AG09309 (cell line): ENCODE results near the gene CERCAM.

ENCODE experiments used
- DNase-seq: peaks from one replicate; pipeline ENCODE4 v3.0.0-alpha.2; 2010; ENCODE audit warnings: low read depth
- H3K4me3 ChIP-seq: 2 replicates; pipeline ENCODE4 v1.5.1; 2011; ENCODE audit warnings: mild to moderate bottlenecking, low read depth, low read length, moderate library complexity; ENCODE audit not compliant: control insufficient read depth
- CTCF ChIP-seq: IDR thresholded peaks from 2 replicates; pipeline ENCODE4 v1.5.1; 2011; ENCODE audit warnings: mild to moderate bottlenecking, low read depth, low read length, inconsistent platforms; ENCODE audit not compliant: insufficient read depth, control insufficient read depth; ENCODE audit errors: missing control alignments

Gene CERCAM

DNA sequence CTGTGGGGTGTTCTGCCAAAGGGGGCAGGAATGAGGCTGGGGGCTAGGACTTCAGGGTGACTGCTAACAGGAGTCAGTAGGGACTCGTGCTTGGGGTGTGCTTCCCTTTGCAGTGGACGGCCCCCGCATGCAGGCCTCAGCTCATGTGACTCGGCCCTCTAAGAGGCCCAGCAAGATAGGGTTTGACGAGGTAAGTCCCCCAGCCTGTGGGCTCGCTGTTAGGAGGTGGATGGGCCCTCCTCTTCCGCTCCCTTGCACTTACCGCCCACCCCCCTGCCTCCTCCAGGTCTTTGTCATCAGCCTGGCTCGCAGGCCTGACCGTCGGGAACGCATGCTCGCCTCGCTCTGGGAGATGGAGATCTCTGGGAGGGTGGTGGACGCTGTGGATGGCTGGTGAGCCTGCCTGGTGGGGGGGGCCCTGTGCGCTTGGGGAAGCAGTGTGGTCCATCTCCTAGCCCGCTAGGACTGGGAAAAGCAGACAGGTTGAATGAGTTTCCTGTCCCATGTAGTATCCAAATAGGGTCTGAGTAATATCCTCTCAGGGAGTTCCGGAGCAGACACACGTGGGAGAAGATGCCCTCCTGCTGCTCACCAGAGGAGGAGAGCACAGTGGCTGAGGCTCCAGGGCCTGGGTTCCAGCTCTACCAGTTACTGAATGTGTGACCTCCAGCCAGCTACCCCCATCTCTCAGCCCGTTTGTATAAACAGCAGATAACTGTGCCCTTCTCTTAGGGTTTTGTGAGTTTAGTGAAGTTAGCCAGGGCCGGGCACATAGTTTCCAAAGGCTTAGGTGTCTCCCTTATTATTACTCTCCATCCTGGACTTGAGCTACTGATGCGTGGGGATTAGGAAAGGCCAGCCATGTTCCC, 8.2 kb downstream of the CERCAM start:
- TF ChIP-seq CTCF = no peak
- DNase-seq = no peak

DNA sequence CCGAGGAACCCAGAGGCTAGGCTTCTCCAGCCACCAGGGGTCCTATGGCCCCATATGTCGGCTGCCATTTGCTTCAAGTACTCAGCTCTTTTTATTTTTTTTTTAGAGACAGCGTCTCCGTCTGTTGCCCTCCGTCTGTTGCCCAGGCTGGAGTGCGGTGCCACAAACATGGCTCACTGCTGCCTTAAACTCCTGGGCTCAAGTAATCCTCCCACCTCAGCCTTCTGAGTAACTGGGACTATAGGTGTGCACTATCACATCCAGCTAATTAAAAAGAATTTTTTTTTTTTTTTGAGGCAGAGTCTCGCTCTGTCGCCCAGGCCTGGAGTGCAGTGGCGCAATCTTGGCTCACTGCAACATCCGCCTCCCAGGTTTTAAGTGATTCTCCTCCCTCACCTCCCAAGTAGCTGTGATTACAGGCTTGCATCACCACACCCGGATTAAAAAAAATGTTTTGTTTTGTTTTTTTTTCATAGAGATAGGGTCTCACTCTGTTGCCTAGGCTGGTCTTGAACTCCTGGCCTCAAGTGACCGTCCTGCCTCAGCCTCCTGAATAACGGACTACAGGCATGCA, 8.9 kb downstream of the CERCAM start:
- TF ChIP-seq CTCF = no peak
- DNase-seq = no peak
- no peak overlapping the region for H3K4me3 ChIP-seq

More for the DNA sequence above, 8.2 kb downstream of the CERCAM start:
- H3K4me3 ChIP-seq = no peak overlapping the region

DNA sequence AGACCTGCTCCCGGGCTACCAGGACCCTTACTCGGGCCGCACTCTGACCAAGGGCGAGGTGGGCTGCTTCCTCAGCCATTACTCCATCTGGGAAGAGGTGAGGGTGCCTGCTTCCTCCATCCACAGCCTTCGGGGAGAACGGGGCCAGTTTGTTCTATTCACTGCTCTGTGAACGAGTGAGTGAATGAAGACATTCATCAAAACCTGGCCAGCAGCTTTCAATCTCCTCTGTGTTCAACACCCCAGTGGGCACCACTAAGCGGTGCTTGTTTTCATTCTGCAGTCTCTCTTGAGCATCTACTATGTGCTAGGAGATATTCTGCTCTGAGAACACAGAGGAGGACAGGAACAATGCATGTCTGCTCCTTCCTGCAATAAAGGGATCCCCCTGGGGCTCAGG, 10.6 kb downstream of the CERCAM start:
- TF ChIP-seq CTCF = no peak
- no peak overlapping the region for H3K4me3 ChIP-seq
- DNase-seq = no peak

DNA sequence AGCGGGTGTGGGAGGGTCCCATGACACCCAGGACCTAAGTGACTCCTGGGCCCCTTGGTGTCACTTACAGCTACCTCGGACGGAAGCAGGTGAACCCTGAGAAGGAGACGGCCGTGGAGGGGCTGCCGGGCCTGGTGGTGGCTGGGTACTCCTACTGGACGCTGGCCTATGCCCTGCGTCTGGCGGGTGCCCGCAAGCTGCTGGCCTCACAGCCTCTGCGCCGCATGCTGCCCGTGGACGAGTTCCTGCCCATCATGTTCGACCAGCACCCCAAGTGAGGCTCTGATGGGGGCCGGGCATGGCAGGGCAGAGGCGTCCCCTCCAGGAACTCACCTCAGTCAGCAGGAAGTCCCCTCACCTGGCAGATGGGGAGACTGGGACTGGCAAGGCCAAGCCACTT, 13.7 kb downstream of the CERCAM start:
- no peak for TF ChIP-seq CTCF
- DNase-seq = no peak
- no peak overlapping the region for H3K4me3 ChIP-seq

DNA sequence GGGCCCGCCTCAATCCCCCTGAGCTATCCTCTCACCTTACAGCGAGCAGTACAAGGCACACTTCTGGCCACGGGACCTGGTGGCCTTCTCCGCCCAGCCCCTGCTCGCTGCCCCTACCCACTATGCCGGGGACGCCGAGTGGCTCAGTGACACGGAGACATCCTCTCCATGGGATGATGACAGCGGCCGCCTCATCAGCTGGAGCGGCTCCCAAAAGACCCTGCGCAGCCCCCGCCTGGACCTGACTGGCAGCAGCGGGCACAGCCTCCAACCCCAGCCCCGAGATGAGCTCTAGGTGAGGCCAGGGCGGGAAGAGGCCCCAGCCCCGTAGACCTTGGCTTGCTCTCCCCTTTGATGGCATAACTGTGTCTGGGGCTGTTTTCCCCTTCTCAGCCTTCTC, 15.0 kb downstream of the CERCAM start:
- no peak for DNase-seq
- H3K4me3 ChIP-seq = no peak overlapping the region
- TF ChIP-seq CTCF = no peak

- TF ChIP-seq CTCF = peak; percentile 98
- peak; percentile 28 for DNase-seq
- H3K4me3 ChIP-seq = no peak overlapping the region
Observed at GRCh38 chr9:128438343-128439109, 17.9 kb downstream of the CERCAM start.
